WTC11 (cell line): Measurements from ENCODE around the gene EGFR.

Experiments used
- FOXJ3 ChIP-seq: sonication (generic); formaldehyde crosslinking; IDR thresholded peaks from 2 replicates; pipeline ENCODE4 v1.9.0; 2021; ENCODE audit warnings: missing genetic modification reagents, mild to moderate bottlenecking, borderline replicate concordance
- MXD4 ChIP-seq: fragments of 250-450 bp; sonication (Bioruptor Pico); IDR thresholded peaks from 2 replicates; pipeline ENCODE4 v1.8.0; 2021; ENCODE audit warnings: mild to moderate bottlenecking, moderate library complexity, borderline replicate concordance
- PREB ChIP-seq: sonication (generic); formaldehyde crosslinking; IDR thresholded peaks from 2 replicates; pipeline ENCODE4 v1.8.1; 2022; ENCODE audit warnings: mild to moderate bottlenecking, missing genetic modification reagents, moderate library complexity, borderline replicate concordance
- TEAD1 ChIP-seq: sonication (generic); formaldehyde crosslinking; IDR thresholded peaks from 2 replicates; pipeline ENCODE4 v1.8.0; 2022; ENCODE audit warnings: mild to moderate bottlenecking, missing genetic modification reagents
- TP53 ChIP-seq: sonication (generic); formaldehyde crosslinking; IDR thresholded peaks from 2 replicates; pipeline ENCODE4 v1.8.1; 2023; ENCODE audit warnings: mild to moderate bottlenecking, missing genetic modification reagents
- ZNF281 ChIP-seq: sonication (generic); formaldehyde crosslinking; IDR thresholded peaks from 2 replicates; pipeline ENCODE4 v1.8.0; 2023; ENCODE audit warnings: mild to moderate bottlenecking, missing genetic modification reagents
- ZNF423 ChIP-seq: fragments of 250-450 bp; sonication (Bioruptor Pico); IDR thresholded peaks from 2 replicates; pipeline ENCODE4 v2.1.2; 2022; ENCODE audit warnings: mild to moderate bottlenecking, moderate library complexity
- ZSCAN18 ChIP-seq: fragments of 250-450 bp; sonication (Bioruptor Pico); IDR thresholded peaks from 2 replicates; pipeline ENCODE4 v2.1.2; 2022; ENCODE audit warnings: mild to moderate bottlenecking, moderate library complexity
- TF ChIP-seq, protein P1 (sequence below): fragments of 200-600 bp; IDR thresholded peaks from 2 replicates; pipeline ENCODE4 v1.8.0; 2022; ENCODE audit warnings: antibody characterized with exemption
- TF ChIP-seq, protein P2 (sequence below): sonication (generic); formaldehyde crosslinking; conservative IDR thresholded peaks from 2 replicates; pipeline ENCODE4 v1.8.1; 2022; ENCODE audit warnings: mild to moderate bottlenecking, missing genetic modification reagents
- TF ChIP-seq, protein P3 (sequence below): sonication (generic); formaldehyde crosslinking; IDR thresholded peaks from 2 replicates; pipeline ENCODE4 v1.8.0; 2022; ENCODE audit warnings: mild to moderate bottlenecking, missing genetic modification reagents

DNA sequence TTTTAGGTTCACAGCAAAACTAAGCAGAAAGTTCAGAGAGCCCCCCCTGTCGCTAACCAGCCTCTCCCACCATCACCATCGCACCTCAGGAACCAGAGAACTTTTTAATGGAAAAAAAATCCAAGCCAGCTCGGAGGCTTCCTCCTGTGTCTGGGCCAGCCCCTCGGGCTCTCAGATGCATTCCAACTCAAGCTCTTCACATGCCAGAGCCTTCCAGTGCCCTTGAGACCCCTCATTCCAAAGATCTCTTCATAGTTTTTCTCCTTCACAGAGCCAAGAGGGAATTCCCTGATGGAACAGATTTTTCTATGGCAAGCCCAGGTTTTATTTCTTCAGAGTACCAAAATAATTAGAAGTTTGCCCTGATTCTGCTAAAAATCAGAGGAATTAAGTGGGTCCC lies 192.9 kb downstream of the EGFR start:
- TF ChIP-seq, protein P1, sequence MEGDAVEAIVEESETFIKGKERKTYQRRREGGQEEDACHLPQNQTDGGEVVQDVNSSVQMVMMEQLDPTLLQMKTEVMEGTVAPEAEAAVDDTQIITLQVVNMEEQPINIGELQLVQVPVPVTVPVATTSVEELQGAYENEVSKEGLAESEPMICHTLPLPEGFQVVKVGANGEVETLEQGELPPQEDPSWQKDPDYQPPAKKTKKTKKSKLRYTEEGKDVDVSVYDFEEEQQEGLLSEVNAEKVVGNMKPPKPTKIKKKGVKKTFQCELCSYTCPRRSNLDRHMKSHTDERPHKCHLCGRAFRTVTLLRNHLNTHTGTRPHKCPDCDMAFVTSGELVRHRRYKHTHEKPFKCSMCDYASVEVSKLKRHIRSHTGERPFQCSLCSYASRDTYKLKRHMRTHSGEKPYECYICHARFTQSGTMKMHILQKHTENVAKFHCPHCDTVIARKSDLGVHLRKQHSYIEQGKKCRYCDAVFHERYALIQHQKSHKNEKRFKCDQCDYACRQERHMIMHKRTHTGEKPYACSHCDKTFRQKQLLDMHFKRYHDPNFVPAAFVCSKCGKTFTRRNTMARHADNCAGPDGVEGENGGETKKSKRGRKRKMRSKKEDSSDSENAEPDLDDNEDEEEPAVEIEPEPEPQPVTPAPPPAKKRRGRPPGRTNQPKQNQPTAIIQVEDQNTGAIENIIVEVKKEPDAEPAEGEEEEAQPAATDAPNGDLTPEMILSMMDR = no peak
- TF ChIP-seq TEAD1 (CRISPR knock-in tag) (no peak), FOXJ3 (CRISPR knock-in tag) (no peak), ZNF423 (CRISPR knock-in tag) (no peak), ZSCAN18 (CRISPR knock-in tag) (no peak), MXD4 (no peak), PREB (CRISPR knock-in tag) (no peak), ZNF281 (no peak), TP53 (CRISPR knock-in tag) (no peak)
- TF ChIP-seq, protein P2, sequence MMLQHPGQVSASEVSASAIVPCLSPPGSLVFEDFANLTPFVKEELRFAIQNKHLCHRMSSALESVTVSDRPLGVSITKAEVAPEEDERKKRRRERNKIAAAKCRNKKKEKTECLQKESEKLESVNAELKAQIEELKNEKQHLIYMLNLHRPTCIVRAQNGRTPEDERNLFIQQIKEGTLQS = no peak
- TF ChIP-seq, protein P3, sequence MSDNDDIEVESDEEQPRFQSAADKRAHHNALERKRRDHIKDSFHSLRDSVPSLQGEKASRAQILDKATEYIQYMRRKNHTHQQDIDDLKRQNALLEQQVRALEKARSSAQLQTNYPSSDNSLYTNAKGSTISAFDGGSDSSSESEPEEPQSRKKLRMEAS (CRISPR knock-in tag) = no peak
